ENCODE results near the gene CD6. TPM values are rescaled to one million over a fixed set of nuclear protein-coding genes. Genes with fewer than 3 reads are reported as not detected.
A peak's percentile ranks its signal among the peaks of the same experiment; 100 is the strongest.

CD6 gene
- total and polyA plus RNA-seq, 2 donors from 2014 or later = 0.24 to 6.7 TPM

- DNase-seq = peak in 1 of 5 donors; percentile 39
- Histone ChIP-seq H3K4me3 (ENCODE audit: low read length in 3 of 3) (no peak overlapping the region), H3K36me3 (ENCODE audit: control insufficient read depth in 2 of 3, insufficient read depth in 3 of 3, low read length in 3 of 3) (no peaks in the 10 kb centered on the region), H3K27me3 (ENCODE audit: control insufficient read depth, insufficient read depth, low read length) (no peaks in the 10 kb centered on the region), H3K4me1 (ENCODE audit: control insufficient read depth in 2 of 3, insufficient read depth in 2 of 3, low read depth in 1 of 3, low read length in 3 of 3) (peaks cover 0 to 9% (median 0%) of the 10 kb centered on the region in 3 donors), H3K27ac (ENCODE audit: low read depth in 2 of 2, low read length in 2 of 2) (no peak overlapping the region), H3K9ac (ENCODE audit: low read length in 3 of 3) (no peak overlapping the region), H3K9me3 (ENCODE audit: control insufficient read depth in 2 of 3, insufficient read depth in 1 of 3, low read length in 3 of 3) (no peaks in the 10 kb centered on the region)
- TF ChIP-seq CTCF (IDR thresholded peaks at IDR 0.05; ENCODE audit: borderline replicate concordance, extremely low read depth, insufficient read depth) = no peak
- intact Hi-C loops (cut with DNase I) = no loop called here
- FAIRE-seq = no peak
These were observed 39.9 kb downstream of the CD6 start for GRCh38 chr11:61011229-61011870.

- intact Hi-C loops (cut with DNase I) = no loop called here
- Histone ChIP-seq H3K27me3 (ENCODE audit: control insufficient read depth, insufficient read depth, low read length) (no peaks in the 10 kb centered on the region), H3K9ac (ENCODE audit: low read length in 3 of 3) (no peak overlapping the region), H3K36me3 (ENCODE audit: control insufficient read depth in 2 of 3, insufficient read depth in 3 of 3, low read length in 3 of 3) (no peaks in the 10 kb centered on the region), H3K27ac (ENCODE audit: low read depth in 2 of 2, low read length in 2 of 2) (no peak overlapping the region), H3K4me1 (ENCODE audit: control insufficient read depth in 2 of 3, insufficient read depth in 2 of 3, low read depth in 1 of 3, low read length in 3 of 3) (peaks cover 0 to 9% (median 0%) of the 10 kb centered on the region in 3 donors), H3K9me3 (ENCODE audit: control insufficient read depth in 2 of 3, insufficient read depth in 1 of 3, low read length in 3 of 3) (no peaks in the 10 kb centered on the region), H3K4me3 (ENCODE audit: low read length in 3 of 3) (no peak overlapping the region)
- DNase-seq = peak in 1 of 5 donors; percentile 50
- no peak for FAIRE-seq
- no peak for TF ChIP-seq CTCF (IDR thresholded peaks at IDR 0.05; ENCODE audit: borderline replicate concordance, extremely low read depth, insufficient read depth)
These were observed 40.7 kb downstream of the CD6 start for GRCh38 chr11:61011950-61012736.

- Histone ChIP-seq H3K27ac (ENCODE audit: low read depth in 2 of 2, low read length in 2 of 2) (no peak overlapping the region), H3K27me3 (ENCODE audit: control insufficient read depth, insufficient read depth, low read length) (no peaks in the 10 kb centered on the region), H3K4me1 (ENCODE audit: control insufficient read depth in 2 of 3, insufficient read depth in 2 of 3, low read depth in 1 of 3, low read length in 3 of 3) (peaks cover 0 to 7% (median 0%) of the 10 kb centered on the region in 3 donors), H3K9me3 (ENCODE audit: control insufficient read depth in 2 of 3, insufficient read depth in 1 of 3, low read length in 3 of 3) (no peaks in the 10 kb centered on the region), H3K9ac (ENCODE audit: low read length in 3 of 3) (no peak overlapping the region), H3K36me3 (ENCODE audit: control insufficient read depth in 2 of 3, insufficient read depth in 3 of 3, low read length in 3 of 3) (no peaks in the 10 kb centered on the region), H3K4me3 (ENCODE audit: low read length in 3 of 3) (no peak overlapping the region)
- FAIRE-seq (no peak), DNase-seq (peak in 1 of 5 donors; percentile 51)
- intact Hi-C loops (cut with DNase I) = no loop called here
- no peak for TF ChIP-seq CTCF (IDR thresholded peaks at IDR 0.05; ENCODE audit: borderline replicate concordance, extremely low read depth, insufficient read depth)
These were observed 41.3 kb downstream of the CD6 start for GRCh38 chr11:61012737-61013215.
